HG03469 (cell line): ENCODE measurements around the gene STRN4.
"Not testable (repeated sequence)": the region's sequence is repeated elsewhere in the genome, so short reads cannot be mapped to it uniquely, and the experiment has no call there.

Experiments
- ATAC-seq: cut with Tn5 transposase; IDR thresholded peaks from one replicate; pipeline ENCODE4 v1.9.1; 2021; ENCODE audit warnings: mild to moderate bottlenecking, moderate library complexity, moderate number of reproducible peaks; ENCODE audit not compliant: unreplicated experiment

STRN4 gene

GRCh38 chr19:46715975-46716671 lies 30.1 kb downstream of the STRN4 start:
- ATAC-seq = no peak

- no peak for ATAC-seq
These were observed 30.7 kb downstream of the STRN4 start for GRCh38 chr19:46715620-46715974.

DNA sequence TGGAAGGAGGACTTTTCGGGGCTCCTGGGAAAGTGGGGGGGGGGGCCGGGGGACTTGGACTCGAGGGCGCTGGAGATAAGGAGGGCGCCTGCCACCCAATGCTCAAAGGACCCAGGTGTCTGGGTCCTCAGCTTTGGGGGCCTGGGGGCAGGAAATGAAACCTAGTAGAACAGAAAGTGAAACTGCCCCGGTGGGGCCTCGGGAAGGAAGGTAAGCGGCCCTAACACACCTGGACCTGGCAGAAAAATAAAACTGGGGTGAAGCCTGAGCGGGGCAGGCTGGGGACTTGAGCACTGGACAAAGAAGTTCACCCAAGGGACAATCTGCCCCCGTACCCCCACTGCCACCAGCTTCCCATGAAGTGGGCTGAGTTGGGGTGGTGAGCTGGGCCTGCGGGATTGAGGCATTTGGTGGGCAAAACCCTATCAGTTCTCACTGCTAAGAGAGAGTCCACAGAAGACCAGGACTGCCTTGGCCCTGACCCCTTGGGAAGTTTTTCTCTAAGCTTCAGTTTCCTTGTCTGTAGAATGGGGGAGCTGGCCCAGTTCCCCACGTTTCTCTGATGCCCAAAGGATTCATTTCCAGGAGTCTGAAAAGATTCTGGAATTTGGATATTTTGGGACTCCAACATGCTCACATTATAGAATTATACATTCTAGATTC lies 31.7 kb downstream of the STRN4 start:
- ATAC-seq = no peak

GRCh38 chr19:46713781-46714443 lies 32.3 kb downstream of the STRN4 start:
- ATAC-seq = no peak

- not testable (repeated sequence) for ATAC-seq
These were observed 33.4 kb downstream of the STRN4 start for GRCh38 chr19:46712768-46713338.

DNA sequence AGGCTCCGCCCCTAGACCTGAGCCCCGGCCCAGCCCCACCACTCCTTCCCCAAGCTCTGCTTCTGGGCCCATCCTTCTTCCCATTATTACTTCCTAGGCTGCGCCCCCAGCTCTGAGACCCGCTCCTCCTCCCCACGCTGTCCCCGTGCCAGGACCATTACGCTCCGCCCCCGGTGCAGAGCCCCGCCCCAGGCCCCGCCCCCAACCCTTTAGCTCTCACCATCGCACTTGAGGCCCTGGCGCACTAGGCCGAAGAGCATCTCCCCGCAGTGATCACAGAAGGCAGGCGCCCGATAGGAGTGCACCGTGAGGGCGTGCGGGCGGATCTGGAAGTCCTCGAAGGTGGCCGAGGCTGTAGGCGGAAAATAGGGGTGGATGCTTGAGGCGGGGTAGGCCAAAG lies 35.6 kb downstream of the STRN4 start:
- no peak for ATAC-seq

DNA sequence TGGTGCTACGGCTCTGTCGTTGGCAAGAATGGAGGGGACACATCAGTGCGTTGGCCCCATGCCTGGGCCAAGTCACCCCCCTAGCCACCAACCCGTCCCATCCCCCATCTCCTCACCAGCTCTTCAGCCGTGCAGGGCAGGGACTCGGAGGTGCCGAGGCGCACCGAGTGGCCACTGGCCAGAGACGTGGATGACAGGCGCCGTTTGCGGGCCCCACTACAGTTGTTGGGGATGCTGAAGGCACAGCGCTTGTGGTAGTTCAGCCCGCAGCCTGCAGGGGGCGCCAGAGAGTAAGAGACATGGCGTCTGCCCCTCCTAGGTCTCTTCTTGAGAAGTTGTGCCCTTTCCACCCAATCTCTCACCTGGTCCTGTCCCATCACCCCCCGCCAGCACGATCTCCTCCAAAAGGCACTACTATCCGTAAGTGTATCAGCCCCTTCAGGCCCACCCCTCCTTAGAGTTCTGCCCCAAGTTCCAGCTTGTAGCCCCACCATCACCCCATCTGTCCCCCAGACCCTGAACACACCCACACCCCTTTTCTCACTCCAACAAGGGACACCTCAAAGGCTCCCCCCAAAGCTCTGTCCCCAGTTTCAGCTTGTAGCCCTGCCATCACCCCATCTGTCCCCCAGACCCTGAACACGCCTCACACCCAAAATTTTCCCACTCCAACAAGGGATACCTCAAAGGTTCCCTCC lies 41.7 kb downstream of the STRN4 start:
- no peak for ATAC-seq

- ATAC-seq = no peak
These were observed 45.5 kb downstream of the STRN4 start for GRCh38 chr19:46700704-46701103.

DNA sequence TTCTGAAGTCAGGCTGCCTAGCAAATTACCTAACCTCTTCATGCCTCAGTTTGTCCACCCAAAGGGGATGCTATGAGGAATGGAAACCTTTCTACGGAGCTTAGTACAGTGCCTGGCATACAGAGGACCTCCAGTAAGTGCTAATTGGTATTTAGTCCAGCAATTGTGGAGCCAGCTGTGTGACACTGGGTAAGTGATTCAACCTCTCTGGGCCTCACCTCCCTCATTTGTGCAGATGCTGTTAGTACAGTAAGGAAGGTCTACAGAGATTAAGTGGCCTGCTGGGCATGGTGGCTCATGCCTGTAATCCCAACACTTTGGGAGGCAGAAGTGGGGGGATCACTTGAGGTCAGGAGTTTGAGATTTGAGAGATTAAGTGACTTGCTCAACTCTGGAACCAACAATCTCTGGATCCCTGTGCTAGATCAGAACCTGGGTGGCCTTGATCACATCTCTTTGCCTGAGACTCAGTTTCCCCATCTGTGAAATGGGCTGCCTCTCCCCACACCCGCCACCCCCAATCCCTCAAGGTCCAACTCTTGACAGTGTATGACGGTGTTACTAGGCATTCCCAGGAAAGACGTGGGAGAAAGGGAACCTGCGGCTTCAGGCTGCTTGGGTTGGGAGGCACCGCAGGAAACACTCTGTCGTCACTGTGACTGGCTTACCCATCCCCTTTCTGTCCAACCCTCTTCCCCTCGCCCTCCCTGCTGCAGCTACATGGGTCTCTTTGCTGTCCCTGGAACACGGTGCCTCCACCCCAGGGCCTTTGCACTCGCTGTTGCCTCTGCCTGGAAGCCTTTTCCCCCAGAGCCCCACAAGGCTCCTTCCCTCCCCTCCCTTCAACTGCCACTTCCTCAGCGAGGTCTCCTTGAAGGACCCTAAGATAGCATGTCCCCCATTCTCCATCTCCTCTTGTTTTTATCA lies 47.6 kb downstream of the STRN4 start:
- no peak for ATAC-seq

DNA sequence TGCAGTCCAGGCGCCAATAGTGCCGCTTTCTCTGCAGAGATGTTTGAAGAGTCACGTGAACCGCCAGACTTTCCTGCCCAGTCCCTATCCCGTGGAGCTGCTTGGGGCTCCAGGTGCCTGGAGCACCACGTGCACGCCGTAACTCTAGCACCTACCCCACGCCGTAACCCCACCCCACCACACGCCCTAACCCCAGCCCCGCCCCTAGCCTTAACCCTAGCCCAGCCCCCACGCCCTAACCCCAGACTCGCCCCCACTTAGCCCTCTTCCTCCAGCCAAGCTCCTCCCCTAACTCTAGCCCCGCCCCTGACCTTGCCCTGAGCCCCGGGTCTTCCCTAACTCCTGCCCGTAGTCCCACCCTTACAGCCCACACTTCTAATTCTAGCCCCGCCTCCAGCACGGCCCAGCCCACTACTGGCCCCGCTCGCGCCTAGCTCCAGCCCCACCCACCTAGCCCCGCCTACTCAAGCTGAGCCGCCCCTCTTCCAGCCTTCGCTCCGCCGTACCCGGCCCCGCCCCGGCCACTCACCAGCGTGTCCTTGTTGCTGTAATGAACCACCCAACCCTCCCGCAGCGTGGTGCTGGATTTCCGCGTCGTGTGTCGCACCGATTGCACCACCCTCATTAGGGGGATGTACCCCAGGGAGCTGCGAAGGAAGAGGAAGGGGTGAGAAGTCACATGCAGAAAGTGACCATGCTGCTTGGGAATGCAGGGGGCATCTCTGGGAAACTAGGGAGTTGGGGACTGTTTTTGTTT lies 48.9 kb downstream of the STRN4 start:
- no peak for ATAC-seq

- no peak for ATAC-seq
These were observed 49.4 kb downstream of the STRN4 start for GRCh38 chr19:46696866-46697203.

GRCh38 chr19:46696052-46696451 lies 50.2 kb downstream of the STRN4 start:
- ATAC-seq = no peak

- ATAC-seq = no peak
These were observed 52.5 kb downstream of the STRN4 start for GRCh38 chr19:46693760-46694159.

- ATAC-seq = no peak
These were observed 53.1 kb downstream of the STRN4 start for GRCh38 chr19:46692918-46693722.

GRCh38 chr19:46691948-46692347 lies 54.3 kb downstream of the STRN4 start:
- no peak for ATAC-seq

GRCh38 chr19:46691104-46691503 lies 55.1 kb downstream of the STRN4 start:
- no peak for ATAC-seq

DNA sequence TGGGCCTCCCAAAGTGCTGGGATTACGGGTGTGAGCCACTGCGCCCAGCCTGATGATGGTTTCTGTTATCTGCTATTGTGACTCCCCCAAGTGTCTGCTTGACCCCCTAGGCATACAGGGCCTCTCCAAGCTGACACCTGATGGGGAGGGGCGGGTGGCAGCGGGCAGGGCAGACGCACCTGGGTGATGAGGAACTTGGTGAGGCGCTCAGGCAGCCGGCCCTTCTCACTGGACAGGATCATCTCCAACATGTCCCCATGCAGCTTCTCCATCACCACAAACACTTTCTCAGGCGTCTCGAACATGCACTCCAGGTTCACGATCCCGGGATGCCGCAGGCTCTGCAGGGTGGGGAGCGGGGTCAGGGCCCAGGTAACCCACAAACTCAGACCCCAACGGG lies 56.9 kb downstream of the STRN4 start:
- ATAC-seq = no peak

GRCh38 chr19:46687438-46688145 lies 58.7 kb downstream of the STRN4 start:
- no peak for ATAC-seq
